Cardiac muscle cell (in vitro differentiated cells and primary cell): Measurements from ENCODE around the gene XKR8. TPM values are rescaled to one million over a fixed set of nuclear protein-coding genes. Genes with fewer than 3 reads are reported as not detected.

ENCODE experiments used
- DNase-seq, 2 donors: peaks; one replicate each; pipeline versions ENCODE4 v3.0.0 to v3.0.0-alpha.2; 2010 to 2017; ENCODE audit warnings: low read depth in 1 of 2, low spot score in 1 of 2
- H3K27ac ChIP-seq: fragments of 200-600 bp; sonication (generic); 2 replicates; pipeline ENCODE4 v1.5.1; 2016
- H3K27me3 ChIP-seq: fragments of 200-600 bp; sonication (generic); 2 replicates; pipeline ENCODE4 v1.6.0; 2016; ENCODE audit warnings: control low read depth
- H3K36me3 ChIP-seq: fragments of 200-600 bp; sonication (generic); 2 replicates; pipeline ENCODE4 v1.5.1; 2016; ENCODE audit warnings: control low read depth
- H3K4me1 ChIP-seq: fragments of 200-600 bp; sonication (generic); 2 replicates; pipeline ENCODE4 v1.8.1; 2017; ENCODE audit warnings: low read depth, mild to moderate bottlenecking, mixed run types
- H3K4me3 ChIP-seq: fragments of 200-600 bp; sonication (generic); 2 replicates; pipeline ENCODE4 v1.5.1; 2016; ENCODE audit warnings: mild to moderate bottlenecking
- H3K9me3 ChIP-seq: fragments of 200-600 bp; sonication (generic); 2 replicates; pipeline ENCODE4 v1.5.1; 2017; ENCODE audit warnings: low read depth, mild to moderate bottlenecking, control low read depth
- polyA plus RNA-seq: library from polyadenylated mRNA; unstranded; fragments of >200 nt; fragmentation: Nextera tagmentation; extraction: Ambion mirVana; gene quantifications from 2 replicates; pipeline ENCODE4 v1.2.1, GENCODE V29; 2016
- total RNA-seq: library from RNA; depleted of rRNA; stranded (reverse); fragments of >200 nt; gene quantifications from 2 replicates; pipeline ENCODE4 v1.2.3, GENCODE V29; 2016
- TF ChIP-seq, protein P1 (sequence below): IDR thresholded peaks from 2 replicates; pipeline ENCODE4 v1.5.1; 2012; ENCODE audit warnings: low read depth, mild to moderate bottlenecking, low read length

The XKR8 gene
- total and polyA plus RNA-seq, 2 experiments from 2014 or later, result 13.7 to 17.5 TPM

- peaks cover 48% of the 10 kb centered on the region for H3K36me3 ChIP-seq
Measured at GRCh38 chr1:28010969-28011368, 51.2 kb downstream of the XKR8 start.

More at GRCh38 chr1:28010969-28011368, 51.2 kb downstream of the XKR8 start:
- Histone ChIP-seq H3K27ac (no peak overlapping the region), H3K27me3 (no peaks in the 10 kb centered on the region), H3K4me1 (no peaks in the 10 kb centered on the region), H3K4me3 (no peak overlapping the region), H3K9me3 (no peaks in the 10 kb centered on the region)
- no peak for DNase-seq
- TF ChIP-seq, protein P1, sequence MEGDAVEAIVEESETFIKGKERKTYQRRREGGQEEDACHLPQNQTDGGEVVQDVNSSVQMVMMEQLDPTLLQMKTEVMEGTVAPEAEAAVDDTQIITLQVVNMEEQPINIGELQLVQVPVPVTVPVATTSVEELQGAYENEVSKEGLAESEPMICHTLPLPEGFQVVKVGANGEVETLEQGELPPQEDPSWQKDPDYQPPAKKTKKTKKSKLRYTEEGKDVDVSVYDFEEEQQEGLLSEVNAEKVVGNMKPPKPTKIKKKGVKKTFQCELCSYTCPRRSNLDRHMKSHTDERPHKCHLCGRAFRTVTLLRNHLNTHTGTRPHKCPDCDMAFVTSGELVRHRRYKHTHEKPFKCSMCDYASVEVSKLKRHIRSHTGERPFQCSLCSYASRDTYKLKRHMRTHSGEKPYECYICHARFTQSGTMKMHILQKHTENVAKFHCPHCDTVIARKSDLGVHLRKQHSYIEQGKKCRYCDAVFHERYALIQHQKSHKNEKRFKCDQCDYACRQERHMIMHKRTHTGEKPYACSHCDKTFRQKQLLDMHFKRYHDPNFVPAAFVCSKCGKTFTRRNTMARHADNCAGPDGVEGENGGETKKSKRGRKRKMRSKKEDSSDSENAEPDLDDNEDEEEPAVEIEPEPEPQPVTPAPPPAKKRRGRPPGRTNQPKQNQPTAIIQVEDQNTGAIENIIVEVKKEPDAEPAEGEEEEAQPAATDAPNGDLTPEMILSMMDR, result no peak

Other genes with a start within 250 kb of the XKR8 start
- 12.6 and 13.4 TPM in 2 replicates for gene FAM76A, start 234.0 kb upstream of the XKR8 start, total RNA-seq
- gene FAM76A, start 234.0 kb upstream of the XKR8 start, polyA plus RNA-seq, result 3.5 and 6.7 TPM in 2 replicates
- 17.8 and 36.5 TPM in 2 replicates for gene STX12, start 186.8 kb upstream of the XKR8 start, total RNA-seq
- 18.5 and 22.3 TPM in 2 replicates for gene STX12, start 186.8 kb upstream of the XKR8 start, polyA plus RNA-seq
- gene PPP1R8, start 129.2 kb upstream of the XKR8 start, total RNA-seq, result 47.1 and 58.7 TPM in 2 replicates
- 13.2 and 13.7 TPM in 2 replicates for gene PPP1R8, start 129.2 kb upstream of the XKR8 start, polyA plus RNA-seq
- 0.92 and 3.1 TPM in 2 replicates for gene THEMIS2, start 87.4 kb upstream of the XKR8 start, total RNA-seq
- 0.62 and 1.7 TPM in 2 replicates for gene THEMIS2, start 87.4 kb upstream of the XKR8 start, polyA plus RNA-seq
- gene RPA2, start 45.4 kb upstream of the XKR8 start, total RNA-seq, result 36.2 and 59.5 TPM in 2 replicates
- gene RPA2, start 45.4 kb upstream of the XKR8 start, polyA plus RNA-seq, result 64.6 and 110 TPM in 2 replicates
- 6.0 and 8.9 TPM in 2 replicates for gene SMPDL3B, start 25.0 kb upstream of the XKR8 start, total RNA-seq
- 6.8 and 11.4 TPM in 2 replicates for gene SMPDL3B, start 25.0 kb upstream of the XKR8 start, polyA plus RNA-seq
- gene EYA3, start 128.6 kb downstream of the XKR8 start, total RNA-seq, result 17.6 and 21.7 TPM in 2 replicates
- gene EYA3, start 128.6 kb downstream of the XKR8 start, polyA plus RNA-seq, result 15.6 and 19.2 TPM in 2 replicates
- gene PTAFR, start 216.7 kb downstream of the XKR8 start, total RNA-seq, result 0.07 and 0.09 TPM in 2 replicates
- gene PTAFR, start 216.7 kb downstream of the XKR8 start, polyA plus RNA-seq, result not detected in 2 replicates